Thymus (tissue), 11 donors: ENCODE measurements around the gene CD200. TPM values are rescaled to one million over a fixed set of nuclear protein-coding genes. Genes with fewer than 3 reads are reported as not detected.

Experiments
- DNase-seq, 9 donors: peaks; one replicate each; pipeline ENCODE4 v3.0.0-alpha.2; 2013; ENCODE audit warnings: low spot score in 9 of 9, low read depth in 6 of 9, missing footprints in 1 of 9
- H3K27ac ChIP-seq, 2 donors: one replicate each; pipeline ENCODE4 v1.5.1; 2013; ENCODE audit warnings: control low read depth in 1 of 2, low read depth in 1 of 2, low read length in 1 of 2, mild to moderate bottlenecking in 1 of 2, moderate library complexity in 1 of 2
- H3K27me3 ChIP-seq, 2 donors: one replicate each; pipeline ENCODE4 v1.5.1; 2013; ENCODE audit warnings: low read length in 1 of 2; ENCODE audit not compliant: control insufficient read depth in 2 of 2, insufficient read depth in 1 of 2
- H3K36me3 ChIP-seq, 2 donors: one replicate each; pipeline ENCODE4 v1.5.1; 2013; ENCODE audit warnings: low read length in 1 of 2, mild to moderate bottlenecking in 1 of 2, moderate library complexity in 1 of 2; ENCODE audit not compliant: control insufficient read depth in 2 of 2, insufficient read depth in 2 of 2
- H3K4me1 ChIP-seq, 2 donors: one replicate each; pipeline ENCODE4 v1.5.1; 2013; ENCODE audit warnings: low read length in 2 of 2; ENCODE audit not compliant: control insufficient read depth in 2 of 2, insufficient read depth in 2 of 2
- H3K4me3 ChIP-seq, 2 donors: one replicate each; pipeline ENCODE4 v1.5.1; 2013; ENCODE audit warnings: low read length in 2 of 2, control low read depth in 1 of 2, mild to moderate bottlenecking in 1 of 2
- H3K9me3 ChIP-seq, 2 donors: one replicate each; pipeline ENCODE4 v1.5.1; 2013; ENCODE audit warnings: low read length in 1 of 2, mild to moderate bottlenecking in 1 of 2; ENCODE audit not compliant: control insufficient read depth in 2 of 2, insufficient read depth in 1 of 2
- WGBS: extraction: QIAGEN DNeasy Blood & Tissue Kit; methylation state at CpG from one replicate; pipeline ENCODE4 v1.1.7; 2013; 5-methylcytosine and 5-hydroxymethylcytosine counted together
- polyA plus RNA-seq: library from polyadenylated mRNA; stranded (reverse); fragments of 200-250 nt; gene quantifications from one replicate; pipeline ENCODE4 v1.2.3, GENCODE V29; 2013
- total RNA-seq: library from RNA; stranded (reverse); fragments of 120-200 nt; gene quantifications from one replicate; pipeline ENCODE4 v1.2.4, GENCODE V29; 2013
- donor health status: healthy.

CD200 gene
- total and polyA plus RNA-seq, 2 donors = 20.0 to 23.5 TPM

GRCh38 chr3:112384769-112385168 is 51.8 kb downstream of the CD200 start:
- H3K4me3 ChIP-seq = no peak overlapping the region
- DNase-seq = no peak
- peaks cover 0 to 8% of the 10 kb centered on the region in 2 donors for H3K4me1 ChIP-seq
- H3K9me3 ChIP-seq = no peaks in the 10 kb centered on the region
- H3K27me3 ChIP-seq = no peaks in the 10 kb centered on the region
- H3K27ac ChIP-seq = no peak overlapping the region
- H3K36me3 ChIP-seq = no peaks in the 10 kb centered on the region

- H3K4me3 ChIP-seq = no peak overlapping the region
- no peaks in the 10 kb centered on the region for H3K27me3 ChIP-seq
- H3K4me1 ChIP-seq = peaks cover 6 to 16% of the 10 kb centered on the region in 2 donors
- no peak overlapping the region for H3K27ac ChIP-seq
- H3K36me3 ChIP-seq = no peaks in the 10 kb centered on the region
- no peak for DNase-seq
- no peaks in the 10 kb centered on the region for H3K9me3 ChIP-seq
Observed at GRCh38 chr3:112388972-112389371, 56.0 kb downstream of the CD200 start.

GRCh38 chr3:112389961-112390360 is 57.0 kb downstream of the CD200 start:
- no peak overlapping the region for H3K4me3 ChIP-seq
- H3K27me3 ChIP-seq = no peaks in the 10 kb centered on the region

GRCh38 chr3:112390783-112391641 is 58.1 kb downstream of the CD200 start:
- Histone ChIP-seq H3K4me1 (peaks cover 6 to 16% of the 10 kb centered on the region in 2 donors), H3K27ac (peak overlapping the region; percentile 59 to 69), H3K36me3 (no peaks in the 10 kb centered on the region), H3K4me3 (no peak overlapping the region), H3K9me3 (no peaks in the 10 kb centered on the region), H3K27me3 (no peaks in the 10 kb centered on the region)
- 32% methylated on average over 4 of the region's 4 CpGs for WGBS
- peak in 4 of 9 donors; percentile 13 to 56 (median 26) for DNase-seq

More at GRCh38 chr3:112389961-112390360, 57.0 kb downstream of the CD200 start:
- no peak for DNase-seq
- no peaks in the 10 kb centered on the region for H3K36me3 ChIP-seq
- H3K27ac ChIP-seq = no peak overlapping the region
- peaks cover 6 to 16% of the 10 kb centered on the region in 2 donors for H3K4me1 ChIP-seq
- H3K9me3 ChIP-seq = no peaks in the 10 kb centered on the region

GRCh38 chr3:112391648-112392047 is 58.7 kb downstream of the CD200 start:
- H3K4me1 ChIP-seq = peaks cover 6 to 16% of the 10 kb centered on the region in 2 donors
- no peak for DNase-seq
- no peaks in the 10 kb centered on the region for H3K27me3 ChIP-seq
- 72% methylated on average over 3 of the region's 3 CpGs for WGBS
- H3K27ac ChIP-seq = peak overlapping the region; percentile 59 to 69
- H3K36me3 ChIP-seq = no peaks in the 10 kb centered on the region
- H3K9me3 ChIP-seq = no peaks in the 10 kb centered on the region
- H3K4me3 ChIP-seq = no peak overlapping the region

- Histone ChIP-seq H3K4me1 (peaks cover 6 to 16% of the 10 kb centered on the region in 2 donors), H3K36me3 (no peaks in the 10 kb centered on the region), H3K27me3 (no peaks in the 10 kb centered on the region), H3K4me3 (no peak overlapping the region), H3K9me3 (no peaks in the 10 kb centered on the region), H3K27ac (no peak overlapping the region)
- no peak for DNase-seq
- 78% methylated on average over 6 of the region's 6 CpGs for WGBS
Observed at GRCh38 chr3:112392393-112393359, 59.7 kb downstream of the CD200 start.

- Histone ChIP-seq H3K27me3 (no peaks in the 10 kb centered on the region), H3K9me3 (no peaks in the 10 kb centered on the region), H3K4me1 (peaks cover 6 to 15% of the 10 kb centered on the region in 2 donors), H3K27ac (no peak overlapping the region), H3K36me3 (no peaks in the 10 kb centered on the region), H3K4me3 (no peak overlapping the region)
- 66% methylated on average over 3 of the region's 3 CpGs for WGBS
- DNase-seq = no peak
Observed at GRCh38 chr3:112393360-112393728, 60.4 kb downstream of the CD200 start.

GRCh38 chr3:112394003-112394640 is 61.2 kb downstream of the CD200 start:
- Histone ChIP-seq H3K4me3 (no peak overlapping the region), H3K9me3 (no peaks in the 10 kb centered on the region), H3K36me3 (no peaks in the 10 kb centered on the region), H3K27ac (no peak overlapping the region), H3K27me3 (no peaks in the 10 kb centered on the region), H3K4me1 (peaks cover 6 to 11% of the 10 kb centered on the region in 2 donors)
- DNase-seq = no peak
- WGBS = 96% methylated on average over 4 of the region's 4 CpGs
